Brain microvascular endothelial cell (primary cell): Measurements from ENCODE around the gene ANKFY1.
A peak's percentile ranks its signal among the peaks of the same experiment; 100 is the strongest.

ENCODE experiments used
- DNase-seq: peaks from one replicate; pipeline ENCODE4 v3.0.0-alpha.2; 2020
- H3K27ac ChIP-seq: fragments of 250-450 bp; sonication (Bioruptor Pico); 2 replicates; pipeline ENCODE4 v1.5.1; 2020; ENCODE audit warnings: mild to moderate bottlenecking, moderate library complexity
- H3K27me3 ChIP-seq: fragments of 250-450 bp; sonication (Bioruptor Pico); replicated peaks from 2 replicates; pipeline ENCODE4 v1.5.1; 2020; ENCODE audit warnings: mild to moderate bottlenecking
- H3K36me3 ChIP-seq: fragments of 250-450 bp; sonication (Bioruptor Pico); replicated peaks from 2 replicates; pipeline ENCODE4 v1.5.1; 2020; ENCODE audit warnings: mild to moderate bottlenecking
- H3K4me3 ChIP-seq: 2 replicates; pipeline ENCODE4 v1.5.1; 2011; ENCODE audit warnings: low read depth, mild to moderate bottlenecking, control low read depth, low read length, moderate library complexity
- in situ Hi-C: cut with HindIII; loops from 2 replicates; pipeline ENCODE4 v1.10.0; 2017; ENCODE audit warnings: low sequenced_read_pairs, low pct_ligation_motif_present
- TF ChIP-seq, protein P1 (sequence below): IDR thresholded peaks from 2 replicates; pipeline ENCODE4 v1.5.1; 2011; ENCODE audit warnings: low read depth, mild to moderate bottlenecking, moderate library complexity, low read length, control low read depth, inconsistent platforms; ENCODE audit errors: missing control alignments

ANKFY1 gene

GRCh38 chr17:4250887-4251286 is 12.9 kb downstream of the ANKFY1 start:
- TF ChIP-seq, protein P1, sequence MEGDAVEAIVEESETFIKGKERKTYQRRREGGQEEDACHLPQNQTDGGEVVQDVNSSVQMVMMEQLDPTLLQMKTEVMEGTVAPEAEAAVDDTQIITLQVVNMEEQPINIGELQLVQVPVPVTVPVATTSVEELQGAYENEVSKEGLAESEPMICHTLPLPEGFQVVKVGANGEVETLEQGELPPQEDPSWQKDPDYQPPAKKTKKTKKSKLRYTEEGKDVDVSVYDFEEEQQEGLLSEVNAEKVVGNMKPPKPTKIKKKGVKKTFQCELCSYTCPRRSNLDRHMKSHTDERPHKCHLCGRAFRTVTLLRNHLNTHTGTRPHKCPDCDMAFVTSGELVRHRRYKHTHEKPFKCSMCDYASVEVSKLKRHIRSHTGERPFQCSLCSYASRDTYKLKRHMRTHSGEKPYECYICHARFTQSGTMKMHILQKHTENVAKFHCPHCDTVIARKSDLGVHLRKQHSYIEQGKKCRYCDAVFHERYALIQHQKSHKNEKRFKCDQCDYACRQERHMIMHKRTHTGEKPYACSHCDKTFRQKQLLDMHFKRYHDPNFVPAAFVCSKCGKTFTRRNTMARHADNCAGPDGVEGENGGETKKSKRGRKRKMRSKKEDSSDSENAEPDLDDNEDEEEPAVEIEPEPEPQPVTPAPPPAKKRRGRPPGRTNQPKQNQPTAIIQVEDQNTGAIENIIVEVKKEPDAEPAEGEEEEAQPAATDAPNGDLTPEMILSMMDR: no peak
- no peak for DNase-seq
- H3K27ac ChIP-seq: no peak overlapping the region
- in situ Hi-C loops: no loop called here
- no peak overlapping the region for H3K4me3 ChIP-seq
- no peaks in the 10 kb centered on the region for H3K36me3 ChIP-seq
- H3K27me3 ChIP-seq: no peaks in the 10 kb centered on the region

DNA sequence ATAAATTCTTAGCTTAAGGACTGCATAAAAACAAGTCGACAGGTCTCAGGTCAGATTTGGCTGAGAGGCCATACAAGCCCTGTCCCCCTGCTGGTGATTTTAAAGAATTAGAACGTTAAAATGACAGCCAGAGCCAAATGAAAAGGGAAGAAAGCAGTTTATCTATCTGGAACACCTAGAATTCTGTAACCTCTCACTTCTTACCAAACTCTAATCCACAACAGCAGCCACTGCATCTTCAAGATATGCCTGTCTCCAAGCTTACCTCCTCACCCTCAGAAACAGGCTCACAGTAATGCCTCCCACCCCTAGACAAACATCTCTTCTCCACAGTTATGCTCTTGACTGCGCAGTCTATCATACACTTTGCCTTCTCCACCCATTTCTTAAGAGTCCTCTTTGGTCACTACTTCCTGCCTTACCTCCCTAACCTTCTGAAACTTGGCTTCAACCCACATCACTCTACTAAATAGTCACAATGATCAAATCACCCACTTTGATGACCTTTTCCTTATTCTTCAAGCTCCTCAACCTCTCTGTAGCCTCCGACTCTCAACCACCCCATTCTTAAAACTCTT is 14.2 kb downstream of the ANKFY1 start:
- no peak overlapping the region for H3K27ac ChIP-seq

GRCh38 chr17:4248504-4249277 is 15.1 kb downstream of the ANKFY1 start:
- in situ Hi-C loops: no loop called here
- no peak for DNase-seq
- Histone ChIP-seq H3K27me3 (no peaks in the 10 kb centered on the region), H3K4me3 (no peak overlapping the region), H3K36me3 (no peaks in the 10 kb centered on the region), H3K27ac (no peak overlapping the region)
- TF ChIP-seq, protein P1: no peak

More for the DNA sequence above, 14.2 kb downstream of the ANKFY1 start:
- in situ Hi-C loops: no loop called here
- no peaks in the 10 kb centered on the region for H3K36me3 ChIP-seq
- H3K4me3 ChIP-seq: no peak overlapping the region
- H3K27me3 ChIP-seq: no peaks in the 10 kb centered on the region
- DNase-seq: peak; percentile 7
- TF ChIP-seq, protein P1: peak; percentile 76

GRCh38 chr17:4247971-4248388 is 15.8 kb downstream of the ANKFY1 start:
- no peak overlapping the region for H3K27ac ChIP-seq
- no peak for DNase-seq
- TF ChIP-seq, protein P1: no peak
- no peaks in the 10 kb centered on the region for H3K27me3 ChIP-seq
- no peak overlapping the region for H3K4me3 ChIP-seq
- H3K36me3 ChIP-seq: no peaks in the 10 kb centered on the region
- in situ Hi-C loops: no loop called here

DNA sequence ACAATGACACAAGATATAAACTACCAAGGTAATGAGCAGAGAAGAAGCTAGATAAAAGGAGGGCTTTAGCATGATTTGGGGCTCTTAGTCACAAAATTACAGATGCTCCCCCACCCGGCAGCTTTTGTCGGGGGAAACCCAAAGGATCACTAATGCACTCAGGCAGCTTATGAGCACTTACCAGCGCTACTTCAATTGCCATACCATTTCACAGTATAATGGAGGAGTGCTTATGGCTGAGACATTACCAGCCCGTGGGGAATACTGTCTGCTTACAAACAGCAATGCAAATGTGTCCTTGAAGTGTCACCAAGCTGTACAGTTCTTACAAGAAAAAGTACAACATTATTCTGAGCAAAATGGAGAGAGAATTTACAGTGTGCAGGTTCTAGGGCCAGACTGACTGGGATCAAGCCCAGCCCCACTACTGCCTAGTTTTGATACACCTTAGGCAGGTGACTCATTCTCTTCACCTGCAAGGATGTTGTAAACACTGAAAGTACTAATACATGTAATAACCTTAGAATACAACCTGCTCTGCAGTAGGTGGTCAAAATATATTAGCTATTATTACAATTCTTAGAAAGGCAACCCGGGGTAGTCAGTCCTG is 16.3 kb downstream of the ANKFY1 start:
- DNase-seq: no peak
- Histone ChIP-seq H3K27me3 (no peaks in the 10 kb centered on the region), H3K4me3 (no peak overlapping the region), H3K27ac (no peak overlapping the region), H3K36me3 (no peaks in the 10 kb centered on the region)
- TF ChIP-seq, protein P1: no peak
- in situ Hi-C loops: no loop called here
